ENCODE measurements around the gene ADAD2.

Gene ADAD2

GRCh38 chr16:84220851-84221250 lies 29.9 kb downstream of the ADAD2 start:
- Histone ChIP-seq H3K9ac (no peak overlapping the region), H3K27me3 (no peaks in the 10 kb centered on the region), H3K36me3 (no peaks in the 10 kb centered on the region), H3K4me1 (peaks cover 0 to 10% (median 7%) of the 10 kb centered on the region in 10 experiments; a peak in 6 of 20 replicates), H4K20me1 (no peaks in the 10 kb centered on the region), H3K4me3 (no peak overlapping the region), H3K27ac (no peak overlapping the region), H3K4me2 (no peak overlapping the region), H3K9me3 (replicated peaks in 1 of 11) (no peaks in the 10 kb centered on the region)
- TF ChIP-seq Cebpa-rat (IDR thresholded peaks at IDR 0.05) = no peak

GRCh38 chr16:84223456-84223855 lies 32.5 kb downstream of the ADAD2 start:
- Histone ChIP-seq H4K20me1 (no peaks in the 10 kb centered on the region), H3K4me3 (no peak overlapping the region), H3K9ac (no peak overlapping the region), H3K36me3 (no peaks in the 10 kb centered on the region), H3K27me3 (no peaks in the 10 kb centered on the region), H3K4me1 (peaks cover 13 to 28% (median 18%) of the 10 kb centered on the region in 10 experiments), H3K27ac (no peak overlapping the region), H3K9me3 (replicated peaks in 1 of 11) (no peaks in the 10 kb centered on the region), H3K4me2 (peak overlapping the region in 2 of 11 experiments; percentile 34 to 49; a peak in 7 of 22 replicates)
- no peak for TF ChIP-seq Cebpa-rat (IDR thresholded peaks at IDR 0.05)

DNA sequence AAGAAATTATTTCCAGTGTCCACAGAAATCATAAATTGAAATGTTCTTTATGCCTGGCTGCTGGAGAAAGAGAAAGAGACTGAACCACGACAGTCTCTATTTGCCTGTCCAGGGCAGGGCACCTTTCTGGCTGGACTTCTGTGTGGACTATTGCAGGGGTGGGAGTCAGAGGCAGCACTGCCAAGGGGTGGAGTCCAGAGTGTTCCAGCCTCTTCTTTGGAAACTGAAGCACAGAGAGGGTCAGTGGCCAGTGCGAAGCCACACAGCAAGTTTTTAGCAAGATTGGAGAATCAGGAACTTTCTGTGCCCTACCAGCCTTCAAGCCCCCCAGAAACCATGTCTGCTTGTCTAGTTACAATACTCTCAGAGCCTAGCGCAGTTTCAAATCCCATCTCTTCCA lies 33.6 kb downstream of the ADAD2 start:
- H3K4me1 ChIP-seq = peaks cover 18 to 39% (median 25%) of the 10 kb centered on the region in 10 experiments
- no peaks in the 10 kb centered on the region; a peak in 1 of 22 replicates for H4K20me1 ChIP-seq
- H3K4me3 ChIP-seq = no peak overlapping the region
- H3K27ac ChIP-seq = no peak overlapping the region
- no peak overlapping the region for H3K9ac ChIP-seq
- no peaks in the 10 kb centered on the region for H3K27me3 ChIP-seq
- no peaks in the 10 kb centered on the region for H3K36me3 ChIP-seq
- H3K4me2 ChIP-seq = no peak overlapping the region
- H3K9me3 ChIP-seq (replicated peaks in 1 of 11) = no peaks in the 10 kb centered on the region
- TF ChIP-seq Cebpa-rat (IDR thresholded peaks at IDR 0.05) = no peak

GRCh38 chr16:84225126-84225525 lies 34.2 kb downstream of the ADAD2 start:
- TF ChIP-seq Cebpa-rat (IDR thresholded peaks at IDR 0.05) = no peak
- peaks cover 18 to 39% (median 25%) of the 10 kb centered on the region in 10 experiments for H3K4me1 ChIP-seq
- H3K27ac ChIP-seq = no peak overlapping the region
- no peak overlapping the region for H3K4me3 ChIP-seq
- H3K36me3 ChIP-seq = no peaks in the 10 kb centered on the region
- no peaks in the 10 kb centered on the region for H3K9me3 ChIP-seq (replicated peaks in 1 of 11)
- H3K4me2 ChIP-seq = no peak overlapping the region
- no peaks in the 10 kb centered on the region for H3K27me3 ChIP-seq
- no peak overlapping the region for H3K9ac ChIP-seq
- no peaks in the 10 kb centered on the region; a peak in 1 of 22 replicates for H4K20me1 ChIP-seq

DNA sequence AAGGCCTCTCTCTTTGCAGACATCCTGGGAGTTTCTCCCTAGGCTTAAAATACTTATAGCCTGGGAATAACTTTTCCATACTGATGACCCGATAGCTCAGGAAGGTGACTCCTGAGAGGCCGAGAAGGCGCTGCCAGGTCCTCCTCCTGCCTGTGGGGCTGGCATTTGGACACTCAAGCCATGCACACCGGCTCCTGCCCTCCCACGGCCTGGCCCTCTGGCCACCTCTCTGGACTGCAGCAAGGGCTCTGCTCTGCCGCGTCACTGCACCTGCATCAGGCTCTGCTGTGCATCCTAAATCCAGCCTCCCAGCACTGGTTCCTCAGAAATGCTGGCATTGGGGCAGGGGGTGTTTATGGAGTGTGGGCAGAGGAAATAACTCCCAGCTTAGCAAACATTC lies 34.6 kb downstream of the ADAD2 start:
- H3K4me3 ChIP-seq = no peak overlapping the region
- H3K4me1 ChIP-seq = peaks cover 18 to 39% (median 25%) of the 10 kb centered on the region in 10 experiments
- H3K27ac ChIP-seq = no peak overlapping the region
- H3K36me3 ChIP-seq = no peaks in the 10 kb centered on the region
- H3K9me3 ChIP-seq (replicated peaks in 1 of 11) = no peaks in the 10 kb centered on the region
- H3K9ac ChIP-seq = no peak overlapping the region
- TF ChIP-seq Cebpa-rat (IDR thresholded peaks at IDR 0.05) = no peak
- no peaks in the 10 kb centered on the region; a peak in 1 of 22 replicates for H4K20me1 ChIP-seq
- no peaks in the 10 kb centered on the region for H3K27me3 ChIP-seq
- H3K4me2 ChIP-seq = no peak overlapping the region

DNA sequence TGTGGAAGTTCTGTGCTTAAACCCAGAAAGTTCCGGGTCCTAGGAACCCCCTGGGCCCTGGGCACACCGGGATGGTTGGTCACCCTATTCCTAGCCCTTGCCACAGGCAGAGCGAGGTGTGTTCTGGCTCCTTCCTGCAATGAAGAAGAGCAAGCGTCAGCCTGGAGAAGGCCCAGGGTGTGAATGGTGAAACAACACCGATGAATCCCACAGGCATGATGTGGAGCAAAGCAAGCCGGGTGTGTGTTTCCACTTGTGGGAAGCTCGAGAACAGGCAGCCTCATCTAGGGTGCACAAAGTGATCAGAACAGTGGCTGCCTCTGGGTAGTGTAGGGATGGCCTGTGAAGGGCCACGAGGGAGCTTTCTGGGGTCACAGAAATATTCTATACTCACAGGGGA lies 35.1 kb downstream of the ADAD2 start:
- no peaks in the 10 kb centered on the region for H3K36me3 ChIP-seq
- no peaks in the 10 kb centered on the region for H3K27me3 ChIP-seq
- H3K9me3 ChIP-seq (replicated peaks in 1 of 11) = no peaks in the 10 kb centered on the region
- no peak overlapping the region for H3K9ac ChIP-seq
- no peak for TF ChIP-seq Cebpa-rat (IDR thresholded peaks at IDR 0.05)
- no peaks in the 10 kb centered on the region; a peak in 1 of 22 replicates for H4K20me1 ChIP-seq
- no peak overlapping the region for H3K27ac ChIP-seq
- no peak overlapping the region for H3K4me2 ChIP-seq
- peaks cover 18 to 39% (median 25%) of the 10 kb centered on the region in 10 experiments for H3K4me1 ChIP-seq
- no peak overlapping the region for H3K4me3 ChIP-seq

GRCh38 chr16:84227548-84227947 lies 36.6 kb downstream of the ADAD2 start:
- Histone ChIP-seq H3K4me2 (peak overlapping the region; percentile 69 to 91 (median 80)), H3K27me3 (no peaks in the 10 kb centered on the region)

GRCh38 chr16:84228256-84228838 lies 37.4 kb downstream of the ADAD2 start:
- Histone ChIP-seq H3K4me3 (no peak overlapping the region; a peak in 1 of 20 replicates), H4K20me1 (no peaks in the 10 kb centered on the region; a peak in 1 of 22 replicates), H3K27ac (peak overlapping the region in 4 of 11 experiments; percentile 0 to 49 (median 20); a peak in 3 of 22 replicates), H3K4me1 (peaks cover 18 to 36% (median 24%) of the 10 kb centered on the region in 10 experiments), H3K9ac (peak overlapping the region in 5 of 11 experiments; percentile 5 to 36 (median 30); a peak in 2 of 22 replicates), H3K36me3 (no peaks in the 10 kb centered on the region), H3K9me3 (replicated peaks in 1 of 11) (no peaks in the 10 kb centered on the region), H3K4me2 (peak overlapping the region; percentile 69 to 91 (median 80)), H3K27me3 (no peaks in the 10 kb centered on the region)
- TF ChIP-seq Cebpa-rat (IDR thresholded peaks at IDR 0.05) = no peak

More at GRCh38 chr16:84227548-84227947, 36.6 kb downstream of the ADAD2 start:
- no peaks in the 10 kb centered on the region for H3K36me3 ChIP-seq
- H3K4me3 ChIP-seq = no peak overlapping the region
- no peak for TF ChIP-seq Cebpa-rat (IDR thresholded peaks at IDR 0.05)
- no peaks in the 10 kb centered on the region for H3K9me3 ChIP-seq (replicated peaks in 1 of 11)
- H3K9ac ChIP-seq = peak overlapping the region in 1 of 11 experiments; percentile 16; a peak in 1 of 22 replicates
- H3K4me1 ChIP-seq = peaks cover 18 to 39% (median 25%) of the 10 kb centered on the region in 10 experiments
- H4K20me1 ChIP-seq = no peaks in the 10 kb centered on the region; a peak in 1 of 22 replicates
- H3K27ac ChIP-seq = no peak overlapping the region

GRCh38 chr16:84229471-84229870 lies 38.5 kb downstream of the ADAD2 start:
- Histone ChIP-seq H3K27ac (no peak overlapping the region), H3K4me2 (no peak overlapping the region), H3K4me3 (no peak overlapping the region), H4K20me1 (no peaks in the 10 kb centered on the region; a peak in 1 of 22 replicates), H3K4me1 (peaks cover 14 to 31% (median 20%) of the 10 kb centered on the region in 10 experiments), H3K27me3 (no peaks in the 10 kb centered on the region), H3K9ac (no peak overlapping the region), H3K36me3 (no peaks in the 10 kb centered on the region), H3K9me3 (replicated peaks in 1 of 11) (no peaks in the 10 kb centered on the region)
- TF ChIP-seq Cebpa-rat (IDR thresholded peaks at IDR 0.05) = no peak

- Histone ChIP-seq H3K4me2 (no peak overlapping the region), H4K20me1 (no peaks in the 10 kb centered on the region; a peak in 1 of 22 replicates), H3K27me3 (no peaks in the 10 kb centered on the region), H3K27ac (no peak overlapping the region), H3K9ac (no peak overlapping the region), H3K4me1 (peaks cover 14 to 25% (median 20%) of the 10 kb centered on the region in 10 experiments), H3K36me3 (no peaks in the 10 kb centered on the region), H3K4me3 (no peak overlapping the region), H3K9me3 (replicated peaks in 1 of 11) (no peaks in the 10 kb centered on the region)
- TF ChIP-seq Cebpa-rat (IDR thresholded peaks at IDR 0.05) = no peak
Observed at GRCh38 chr16:84232060-84232459, 41.1 kb downstream of the ADAD2 start.
